ENCODE data around the gene PRR12. TPM values are rescaled to one million over a fixed set of nuclear protein-coding genes. Genes with fewer than 3 reads are reported as not detected.

Gene PRR12
- total and polyA plus RNA-seq, 2 donors (not counting 3 experiments of a cell fraction or from before 2014, with no cell fraction given), result 1.9 to 37.0 TPM

- TF ChIP-seq GATA2 (IDR thresholded peaks at IDR 0.05; ENCODE audit: insufficient read depth, insufficient read length, low read depth, low read length) (no peak), EZH2 (IDR thresholded peaks at IDR 0.05; ENCODE audit: borderline replicate concordance, low read depth, low read length, severe bottlenecking) (no peak), CTCF (IDR thresholded peaks at IDR 0.05; ENCODE audit: extremely low read depth in 1 of 2, insufficient read depth in 1 of 2, low read depth in 1 of 2, low read length in 2 of 2) (no peak), MYC (IDR thresholded peaks at IDR 0.05; ENCODE audit: low read depth, low read length) (no peak), JUN (IDR thresholded peaks at IDR 0.05; ENCODE audit: borderline replicate concordance, insufficient read depth, insufficient read length, low read depth) (no peak), POLR2AphosphoS5 (IDR thresholded peaks at IDR 0.05; ENCODE audit: insufficient read depth, low read depth, low read length) (no peak)
- TF ChIP-seq, protein P1, sequence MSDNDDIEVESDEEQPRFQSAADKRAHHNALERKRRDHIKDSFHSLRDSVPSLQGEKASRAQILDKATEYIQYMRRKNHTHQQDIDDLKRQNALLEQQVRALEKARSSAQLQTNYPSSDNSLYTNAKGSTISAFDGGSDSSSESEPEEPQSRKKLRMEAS (IDR thresholded peaks at IDR 0.05; ENCODE audit: insufficient read depth, insufficient read length), result no peak
- Histone ChIP-seq H3K4me2 (ENCODE audit: insufficient read depth, low read length) (no peak overlapping the region), H3K27ac (ENCODE audit: insufficient read depth, low read depth, low read length) (no peak overlapping the region), H3K9me3 (replicated peaks; ENCODE audit: control insufficient read depth, insufficient read depth, low read length) (no peaks in the 10 kb centered on the region), H3K9me1 (replicated peaks; ENCODE audit: control insufficient read depth, extremely low read depth, insufficient read depth, low read length) (no peaks in the 10 kb centered on the region), H3K27me3 (ENCODE audit: control insufficient read depth in 2 of 2, insufficient read depth in 2 of 2, low read length in 2 of 2) (no peaks in the 10 kb centered on the region), H4K20me1 (replicated peaks; ENCODE audit: control insufficient read depth, extremely low read depth, insufficient read depth, low read length) (no peaks in the 10 kb centered on the region), H3K9ac (replicated peaks; ENCODE audit: extremely low read depth, insufficient read depth, low read length) (no peak overlapping the region), H3K36me3 (ENCODE audit: control insufficient read depth in 2 of 2, extremely low read depth in 1 of 2, insufficient read depth in 2 of 2, low read length in 2 of 2) (peaks cover 15 to 35% of the 10 kb centered on the region in 2 experiments), H3K79me2 (ENCODE audit: control insufficient read depth, insufficient read depth, low read length) (peaks cover 2% of the 10 kb centered on the region), H3K4me1 (ENCODE audit: control insufficient read depth, extremely low read depth, insufficient read depth, low read length) (peaks cover 22% of the 10 kb centered on the region), H3K4me3 (replicated peaks in 1 of 3; ENCODE audit: insufficient read depth in 1 of 3, low read depth in 1 of 3, low read length in 3 of 3) (no peak overlapping the region), H2AFZ (ENCODE audit: low read depth, low read length) (no peak overlapping the region)
- POLR2A ChIA-PET, result no interaction called here
- CTCF ChIA-PET, result interaction anchor here (1.7 to 6.1 kb wide), 3 partner anchors 11 to 13 kb away, joined by 6 to 51 read pairs (median 9); no protein-coding TSS in a partner anchor
- FAIRE-seq (no peak), DNase-seq (ENCODE audit: low read depth, low spot score) (no peak)
- intact Hi-C loops (cut with micrococcal nuclease) (no loop called here), dilution Hi-C loops (cut with MboI; ENCODE audit: extremely low pct_ligation_motif_present, low sequenced_read_pairs) (no loop called here)
- BruUV-seq (replicated peaks), result no TSS peak
These were observed 33.2 kb upstream of the PRR12 start for GRCh38 chr19:49557641-49558325.
